Hepatocyte (in vitro differentiated cells): ENCODE measurements around the gene TTC34.

Experiments used
- EZH2 ChIP-seq: fragments of 200-600 bp; sonication (generic); IDR thresholded peaks from 2 replicates; pipeline ENCODE4 v1.6.1; 2016; ENCODE audit warnings: antibody characterized with exemption, mild to moderate bottlenecking, borderline replicate concordance
- EZH2phosphoT487 ChIP-seq: fragments of 200-600 bp; sonication (generic); IDR thresholded peaks from one replicate; pipeline ENCODE4 v1.6.1; 2018; ENCODE audit warnings: antibody characterized with exemption, mild to moderate bottlenecking, low read depth, moderate library complexity; ENCODE audit not compliant: unreplicated experiment, severe bottlenecking
- TF ChIP-seq, protein P1 (sequence below): fragments of 200-600 bp; sonication (generic); IDR thresholded peaks from 2 replicates; pipeline ENCODE4 v1.5.1; 2016; ENCODE audit warnings: antibody characterized with exemption, mild to moderate bottlenecking; ENCODE audit not compliant: poor library complexity

DNA sequence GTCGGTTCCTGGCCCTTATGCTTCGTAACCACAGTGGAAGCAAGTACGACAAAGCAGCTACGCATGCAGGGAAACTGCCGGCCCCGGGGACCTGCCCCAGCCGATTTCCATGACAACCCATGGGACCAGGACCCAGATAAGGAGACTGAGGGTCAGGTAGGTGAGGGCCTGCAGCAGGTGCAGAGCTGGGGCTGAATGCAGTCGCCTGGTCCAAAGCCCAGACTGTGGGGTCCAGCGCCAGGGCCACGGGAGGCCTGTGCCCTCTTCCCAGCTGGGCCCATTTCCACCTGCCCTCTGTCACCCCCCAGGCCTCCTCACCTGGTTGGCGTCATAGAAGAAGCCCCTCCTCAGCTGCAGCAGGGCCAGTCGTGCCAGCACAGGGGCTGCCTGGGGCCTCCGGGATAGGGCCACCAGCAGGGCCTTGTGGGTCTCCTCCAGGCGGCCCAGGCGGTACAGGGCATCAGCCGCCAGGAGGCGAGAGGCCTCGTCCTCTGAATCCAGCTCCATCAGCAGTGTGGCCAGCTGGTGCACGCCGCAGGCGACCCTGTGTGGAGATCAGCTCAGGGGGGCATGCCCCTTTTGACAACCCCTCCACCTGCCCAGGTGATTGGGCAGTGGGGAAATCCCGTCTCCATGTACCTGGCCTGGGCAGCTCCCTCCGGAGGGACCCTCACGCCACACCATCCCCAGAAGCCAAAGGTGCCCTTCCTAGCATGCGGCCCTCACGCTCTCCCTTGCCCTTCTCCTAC, 14.2 kb downstream of the TTC34 start:
- TF ChIP-seq, protein P1, sequence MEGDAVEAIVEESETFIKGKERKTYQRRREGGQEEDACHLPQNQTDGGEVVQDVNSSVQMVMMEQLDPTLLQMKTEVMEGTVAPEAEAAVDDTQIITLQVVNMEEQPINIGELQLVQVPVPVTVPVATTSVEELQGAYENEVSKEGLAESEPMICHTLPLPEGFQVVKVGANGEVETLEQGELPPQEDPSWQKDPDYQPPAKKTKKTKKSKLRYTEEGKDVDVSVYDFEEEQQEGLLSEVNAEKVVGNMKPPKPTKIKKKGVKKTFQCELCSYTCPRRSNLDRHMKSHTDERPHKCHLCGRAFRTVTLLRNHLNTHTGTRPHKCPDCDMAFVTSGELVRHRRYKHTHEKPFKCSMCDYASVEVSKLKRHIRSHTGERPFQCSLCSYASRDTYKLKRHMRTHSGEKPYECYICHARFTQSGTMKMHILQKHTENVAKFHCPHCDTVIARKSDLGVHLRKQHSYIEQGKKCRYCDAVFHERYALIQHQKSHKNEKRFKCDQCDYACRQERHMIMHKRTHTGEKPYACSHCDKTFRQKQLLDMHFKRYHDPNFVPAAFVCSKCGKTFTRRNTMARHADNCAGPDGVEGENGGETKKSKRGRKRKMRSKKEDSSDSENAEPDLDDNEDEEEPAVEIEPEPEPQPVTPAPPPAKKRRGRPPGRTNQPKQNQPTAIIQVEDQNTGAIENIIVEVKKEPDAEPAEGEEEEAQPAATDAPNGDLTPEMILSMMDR = no peak
- no peak for TF ChIP-seq EZH2phosphoT487
- TF ChIP-seq EZH2 = no peak
